Right forelimb (tissue), 1 donor: Measurements from ENCODE around the gene SBNO2.

ENCODE experiments used
- DNase-seq: peaks from one replicate; pipeline ENCODE4 v3.0.0-alpha.2; 2018

The SBNO2 gene

DNA sequence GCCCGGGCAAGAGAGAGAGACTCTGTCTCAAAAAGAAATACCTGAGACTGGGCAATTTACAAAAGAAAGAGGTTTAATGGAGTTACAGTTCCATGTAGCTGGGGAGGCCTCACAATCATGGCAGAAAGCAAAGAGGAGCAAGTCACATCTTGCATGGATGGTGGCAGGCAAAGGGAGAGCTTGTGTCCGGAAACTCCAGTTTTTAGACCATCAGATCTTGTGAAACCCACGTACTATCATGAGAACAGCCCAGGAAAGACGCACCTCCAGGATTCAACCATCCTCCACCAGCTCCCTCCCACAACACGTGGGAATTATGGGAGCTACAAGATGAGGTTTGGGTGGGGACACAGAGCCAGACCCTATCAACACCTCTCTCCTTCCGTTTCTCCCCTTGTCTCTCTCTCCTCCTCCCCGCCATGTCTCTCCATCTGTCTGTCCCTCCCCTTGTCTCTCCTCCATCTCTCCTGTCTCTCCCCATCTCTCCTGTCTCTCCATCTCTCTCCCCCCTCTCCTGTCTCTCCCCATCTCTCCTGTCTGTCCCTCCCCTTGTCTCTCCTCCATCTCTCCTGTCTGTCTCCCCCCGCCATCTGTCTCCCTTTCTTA is 88.9 kb downstream of the SBNO2 start:
- DNase-seq: no peak

DNA sequence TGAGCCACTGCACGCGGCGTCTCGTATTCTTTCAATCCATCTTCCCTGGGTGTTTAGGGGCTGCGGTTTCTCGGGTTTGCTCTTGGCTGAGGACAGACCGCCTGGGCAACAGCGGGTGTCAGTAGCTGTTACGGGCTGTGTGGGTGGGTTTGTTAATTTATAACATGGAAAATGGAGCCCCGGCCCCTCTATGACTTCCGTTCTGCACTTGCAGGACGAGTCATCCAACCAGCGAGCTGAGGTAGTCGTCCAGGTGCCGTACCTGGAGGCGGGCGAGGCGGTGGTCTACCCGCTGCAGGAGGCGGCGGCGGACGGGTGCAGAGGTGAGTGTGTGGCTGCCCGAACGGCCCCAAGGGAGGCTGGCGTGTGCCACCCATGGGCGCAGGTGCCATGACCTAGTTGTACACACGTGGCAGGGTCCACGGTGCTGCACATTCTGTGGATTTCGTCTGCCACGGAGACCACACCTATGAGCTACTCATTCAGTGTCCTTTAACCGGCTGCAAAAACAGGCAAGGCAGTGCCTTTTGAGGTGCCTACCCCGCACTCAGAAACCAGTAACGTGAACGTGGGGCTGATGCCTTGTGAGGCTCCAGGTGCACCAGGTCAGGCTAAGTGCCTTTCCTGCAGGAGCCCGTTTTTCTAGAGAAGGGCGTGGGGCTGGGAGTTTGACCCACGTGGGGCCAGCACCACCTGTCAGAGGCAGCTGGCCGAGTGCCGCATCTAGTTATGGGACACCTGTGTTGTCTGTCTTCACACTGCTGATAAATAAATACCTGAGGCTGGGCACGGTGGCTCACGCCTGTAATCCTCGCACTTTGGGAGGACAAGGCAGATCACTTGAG is 89.8 kb downstream of the SBNO2 start:
- DNase-seq: no peak

DNA sequence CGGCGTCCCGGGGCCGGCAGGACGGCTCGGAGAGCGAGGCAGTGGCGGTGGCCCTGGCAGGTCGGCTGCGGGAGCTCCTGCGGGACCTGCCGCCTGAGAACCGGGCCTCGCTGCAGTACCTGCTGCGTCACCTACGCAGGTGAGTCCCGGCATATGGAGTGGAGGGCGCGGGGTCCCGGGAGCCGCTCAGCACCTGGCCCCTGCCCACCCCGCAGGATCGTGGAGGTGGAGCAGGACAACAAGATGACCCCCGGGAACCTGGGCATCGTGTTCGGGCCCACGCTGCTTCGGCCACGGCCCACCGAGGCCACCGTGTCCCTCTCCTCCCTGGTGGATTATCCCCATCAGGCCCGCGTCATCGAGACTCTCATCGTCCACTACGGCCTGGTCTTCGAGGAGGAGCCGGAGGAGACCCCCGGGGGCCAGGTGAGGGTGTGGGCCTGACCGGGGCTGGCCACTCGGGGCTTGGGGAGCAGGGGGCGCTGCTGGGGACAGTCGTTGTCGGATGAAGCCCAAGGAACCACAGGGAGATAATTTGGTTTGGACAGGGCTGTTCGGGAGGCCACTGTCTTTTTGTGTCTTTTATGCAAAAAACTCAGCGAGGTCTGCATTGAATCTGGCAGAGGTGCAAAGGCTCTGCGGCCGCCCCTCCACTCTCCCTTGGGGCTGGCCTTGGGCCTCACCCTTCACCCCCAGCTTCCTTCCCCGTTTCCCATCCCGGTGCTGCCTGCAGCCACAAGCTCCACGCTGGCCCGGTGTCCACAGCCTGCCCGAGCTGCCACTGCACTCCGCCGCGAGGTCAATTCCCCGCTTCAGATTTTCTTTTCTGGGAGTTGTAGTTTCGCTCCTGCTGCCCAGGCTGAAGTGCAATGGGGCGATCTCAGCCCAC is 90.9 kb downstream of the SBNO2 start:
- DNase-seq: no peak

DNA sequence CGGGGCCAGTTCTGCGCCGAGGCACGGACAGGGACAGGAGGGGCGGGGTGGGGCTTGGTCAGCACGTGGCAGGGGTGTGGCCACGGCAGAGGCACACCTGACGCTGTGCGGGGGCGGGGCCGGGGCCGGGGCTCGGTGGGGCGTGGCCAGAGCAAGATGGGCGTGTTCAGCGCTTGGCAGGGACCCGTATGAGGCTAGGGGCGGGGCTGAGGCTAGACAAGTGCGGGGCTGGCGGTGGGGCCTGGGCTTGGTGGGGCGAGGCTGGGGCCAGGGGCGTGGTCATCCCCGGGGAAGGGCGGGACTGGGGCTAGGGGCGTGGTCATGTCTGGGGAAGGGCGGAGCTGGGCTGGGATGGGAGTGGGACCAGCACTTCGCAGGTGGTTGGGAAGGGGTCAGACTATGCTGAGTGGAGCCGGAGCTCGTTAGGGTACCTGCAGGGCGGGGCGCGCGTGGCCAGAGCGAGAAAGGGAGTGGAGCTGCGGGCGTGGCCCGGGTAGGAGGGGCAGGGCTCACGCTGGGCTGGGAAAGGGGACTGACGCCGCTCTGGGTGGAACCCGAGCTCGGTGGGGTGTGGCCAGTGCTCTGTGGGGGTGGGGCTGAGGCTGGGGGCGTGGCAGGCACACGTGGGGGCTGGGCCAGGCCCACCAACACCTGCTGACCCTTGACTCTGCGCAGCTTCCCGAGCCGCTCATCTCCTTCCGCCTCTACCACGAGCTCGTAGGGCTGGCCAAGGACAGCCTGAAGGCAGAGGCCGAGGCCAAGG is 91.7 kb downstream of the SBNO2 start:
- DNase-seq: no peak

DNA sequence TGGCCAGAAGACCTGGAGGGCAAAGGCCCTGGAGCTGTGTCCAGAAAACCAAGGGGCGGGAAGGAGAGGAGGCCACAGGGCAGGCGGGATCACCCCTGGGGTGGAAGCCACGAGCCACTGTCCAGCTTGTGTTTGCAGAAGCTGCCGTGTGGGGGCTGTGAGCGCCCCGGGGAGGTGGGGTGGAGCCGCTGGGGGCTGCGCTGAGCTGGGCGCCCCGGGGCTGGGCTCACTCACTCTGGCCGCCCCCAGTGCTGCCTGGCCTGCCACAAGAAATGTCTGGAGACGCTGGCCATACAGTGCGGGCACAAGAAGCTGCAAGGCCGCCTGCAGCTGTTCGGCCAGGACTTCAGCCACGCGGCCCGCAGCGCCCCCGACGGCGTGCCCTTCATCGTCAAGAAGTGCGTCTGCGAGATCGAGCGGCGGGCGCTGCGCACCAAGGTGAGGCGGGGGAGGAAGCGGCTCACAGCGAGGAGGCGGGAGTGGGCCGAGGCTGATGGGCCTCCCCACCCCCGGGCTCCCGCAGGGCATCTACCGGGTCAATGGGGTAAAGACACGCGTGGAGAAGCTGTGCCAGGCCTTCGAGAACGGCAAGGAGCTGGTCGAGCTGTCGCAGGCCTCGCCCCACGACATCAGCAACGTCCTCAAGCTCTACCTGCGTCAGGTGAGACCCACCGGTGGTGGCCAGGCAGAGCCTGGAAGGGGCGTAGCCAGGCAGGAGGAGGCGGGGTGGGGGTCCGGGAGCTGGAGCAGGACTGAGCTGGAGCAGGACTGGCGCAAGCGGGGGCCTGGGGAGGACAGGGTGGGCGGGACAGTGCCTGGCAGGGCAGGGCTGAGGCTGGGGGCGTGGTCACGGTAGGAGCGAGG is 92.5 kb downstream of the SBNO2 start:
- DNase-seq: no peak

DNA sequence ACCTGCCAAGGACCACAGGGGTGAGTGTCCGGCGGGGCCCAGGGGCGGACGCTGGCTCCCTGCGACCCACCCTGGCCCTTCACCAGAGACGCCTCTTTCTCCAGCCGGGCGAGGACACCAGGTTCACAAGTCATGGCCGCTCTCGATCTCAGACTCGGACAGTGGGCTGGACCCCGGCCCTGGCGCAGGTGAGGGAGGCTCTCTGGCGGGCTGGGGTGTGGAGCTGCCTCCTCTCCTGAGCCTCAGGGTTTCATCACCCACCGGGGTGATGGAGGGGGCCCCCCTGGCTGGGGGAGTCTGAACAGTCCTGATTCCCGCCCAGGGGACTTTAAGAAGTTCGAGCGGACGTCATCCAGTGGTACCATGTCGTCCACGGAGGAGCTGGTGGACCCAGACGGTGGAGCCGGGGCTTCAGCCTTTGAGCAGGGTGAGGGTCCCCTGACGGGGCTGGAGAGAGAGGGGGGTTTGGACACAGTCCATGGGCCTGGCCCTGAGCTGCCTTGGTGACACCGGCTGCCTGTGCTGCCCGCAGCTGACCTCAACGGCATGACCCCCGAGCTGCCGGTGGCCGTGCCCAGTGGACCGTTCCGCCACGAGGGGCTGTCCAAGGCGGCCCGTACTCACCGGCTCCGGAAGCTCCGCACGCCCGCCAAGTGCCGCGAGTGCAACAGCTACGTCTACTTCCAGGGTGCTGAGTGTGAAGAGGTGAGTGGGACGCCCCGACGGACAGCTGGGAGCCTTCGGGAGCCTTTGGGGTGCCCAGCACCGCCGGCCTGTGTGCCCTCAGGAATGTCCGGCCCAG is 93.5 kb downstream of the SBNO2 start:
- DNase-seq: no peak

DNA sequence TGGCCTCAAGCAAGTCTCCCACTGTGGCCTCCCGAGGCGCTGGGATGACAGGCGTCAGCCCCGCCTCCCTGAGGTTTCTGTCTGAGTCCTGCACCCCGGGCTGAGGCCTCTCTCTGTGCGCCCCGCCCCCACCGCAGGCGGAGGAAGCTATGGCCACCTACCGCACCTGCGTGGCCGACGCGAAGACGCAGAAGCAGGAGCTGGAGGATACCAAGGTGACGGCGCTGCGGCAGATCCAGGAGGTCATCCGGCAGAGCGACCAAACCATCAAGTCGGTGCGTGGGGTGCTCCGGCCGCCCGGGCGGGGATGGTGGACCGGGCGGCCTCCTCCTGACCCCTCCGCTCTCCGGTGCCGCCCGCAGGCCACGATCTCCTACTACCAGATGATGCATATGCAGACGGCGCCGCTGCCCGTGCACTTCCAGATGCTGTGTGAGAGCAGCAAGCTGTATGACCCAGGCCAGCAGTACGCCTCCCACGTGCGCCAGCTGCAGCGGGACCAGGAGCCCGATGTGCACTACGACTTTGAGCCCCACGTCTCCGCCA is 94.4 kb downstream of the SBNO2 start:
- DNase-seq: no peak

DNA sequence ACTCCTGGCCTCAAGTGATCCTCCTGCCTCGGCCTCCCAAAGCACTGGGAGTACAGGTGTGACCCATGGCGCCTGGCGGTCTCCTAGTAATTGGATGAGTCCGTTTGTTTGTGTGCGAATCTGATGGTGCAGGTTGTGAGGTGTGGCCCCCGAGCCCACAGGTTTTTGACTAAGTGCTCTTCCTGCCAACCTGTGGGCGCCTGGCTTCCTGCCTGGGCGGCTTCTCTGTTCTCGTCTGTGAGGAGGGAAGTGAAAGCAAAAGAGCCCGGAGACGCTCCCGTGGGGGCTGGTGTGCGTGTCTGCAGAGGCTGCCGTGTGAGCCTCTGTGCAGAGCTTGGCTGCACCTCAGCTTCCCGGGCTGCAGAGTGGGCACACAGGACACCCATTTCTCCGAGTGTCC is 97.1 kb downstream of the SBNO2 start:
- no peak for DNase-seq

DNA sequence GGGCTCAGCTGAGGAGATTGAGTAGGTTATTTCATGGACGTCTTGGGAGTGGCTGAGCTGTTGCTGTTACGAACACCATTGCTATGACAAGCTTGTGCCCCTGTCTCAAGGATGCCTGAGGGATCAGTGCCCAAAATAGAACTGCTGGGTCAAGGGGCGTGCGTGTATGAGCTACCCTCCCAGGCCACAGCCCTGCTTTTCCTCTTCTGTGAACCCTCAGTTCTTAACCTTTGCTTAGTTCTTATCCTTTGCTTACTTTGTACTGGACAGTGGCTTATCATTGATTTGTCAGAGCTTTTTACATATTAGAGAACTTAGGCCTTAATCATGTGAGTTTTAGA is 98.1 kb downstream of the SBNO2 start:
- DNase-seq: no peak

DNA sequence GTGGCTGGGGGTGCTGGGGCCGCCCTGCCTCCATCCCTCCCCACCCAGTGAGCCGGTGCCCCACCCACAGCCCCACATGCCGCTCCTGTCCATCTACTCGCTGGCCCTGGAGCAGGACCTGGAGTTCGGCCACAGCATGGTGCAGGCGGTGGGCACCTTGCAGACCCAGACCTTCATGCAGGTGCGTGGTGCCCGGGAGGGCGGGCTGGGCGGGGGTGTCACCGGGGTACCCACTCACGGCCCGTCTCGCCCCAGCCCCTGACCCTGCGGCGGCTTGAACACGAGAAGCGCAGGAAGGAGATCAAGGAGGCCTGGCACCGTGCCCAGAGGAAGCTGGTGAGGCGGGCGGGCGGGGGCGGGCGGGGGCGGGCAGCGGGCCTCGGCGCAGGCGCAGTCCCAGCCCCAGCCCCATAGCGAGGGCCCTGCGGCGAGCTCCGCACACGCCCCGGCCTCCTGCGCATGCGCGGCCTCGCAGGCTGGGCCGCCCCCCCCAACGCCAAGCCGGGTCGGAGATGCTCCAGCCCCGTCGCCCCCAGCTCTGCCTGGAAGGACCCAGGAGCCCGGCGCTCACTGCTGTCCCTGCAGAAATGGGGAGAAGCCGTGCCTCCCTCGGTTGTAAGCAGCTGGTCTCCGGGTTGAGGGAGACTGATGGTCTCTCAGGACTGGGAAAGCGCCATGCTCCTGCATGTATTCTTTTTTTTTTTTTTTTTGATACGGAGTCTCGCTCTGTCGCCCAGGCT is 99.4 kb downstream of the SBNO2 start:
- no peak for DNase-seq

DNA sequence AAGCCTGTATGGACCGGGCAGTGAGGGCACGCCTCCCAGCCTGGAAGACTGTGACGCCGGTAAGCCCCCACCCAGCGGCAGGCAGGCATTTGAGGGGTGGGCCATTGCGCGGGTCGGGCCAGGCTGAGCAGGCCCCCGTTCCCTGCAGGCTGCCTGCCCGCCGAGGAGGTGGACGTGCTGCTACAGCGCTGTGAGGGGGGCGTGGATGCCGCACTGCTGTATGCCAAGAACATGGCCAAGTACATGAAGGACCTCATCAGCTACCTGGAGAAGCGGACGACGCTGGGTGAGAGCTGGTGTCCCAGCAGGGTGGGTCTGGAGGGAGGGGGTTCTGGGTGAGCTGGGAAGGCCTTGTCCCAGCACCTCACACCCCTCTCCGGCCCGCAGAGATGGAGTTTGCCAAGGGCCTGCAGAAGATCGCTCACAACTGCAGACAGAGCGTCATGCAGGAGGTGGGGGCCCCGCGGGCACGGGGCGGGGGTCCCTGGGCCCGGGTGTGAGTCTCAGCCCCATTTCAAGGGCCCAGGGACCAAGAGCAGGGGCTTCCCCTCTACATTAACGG is 100.0 kb downstream of the SBNO2 start:
- no peak for DNase-seq

DNA sequence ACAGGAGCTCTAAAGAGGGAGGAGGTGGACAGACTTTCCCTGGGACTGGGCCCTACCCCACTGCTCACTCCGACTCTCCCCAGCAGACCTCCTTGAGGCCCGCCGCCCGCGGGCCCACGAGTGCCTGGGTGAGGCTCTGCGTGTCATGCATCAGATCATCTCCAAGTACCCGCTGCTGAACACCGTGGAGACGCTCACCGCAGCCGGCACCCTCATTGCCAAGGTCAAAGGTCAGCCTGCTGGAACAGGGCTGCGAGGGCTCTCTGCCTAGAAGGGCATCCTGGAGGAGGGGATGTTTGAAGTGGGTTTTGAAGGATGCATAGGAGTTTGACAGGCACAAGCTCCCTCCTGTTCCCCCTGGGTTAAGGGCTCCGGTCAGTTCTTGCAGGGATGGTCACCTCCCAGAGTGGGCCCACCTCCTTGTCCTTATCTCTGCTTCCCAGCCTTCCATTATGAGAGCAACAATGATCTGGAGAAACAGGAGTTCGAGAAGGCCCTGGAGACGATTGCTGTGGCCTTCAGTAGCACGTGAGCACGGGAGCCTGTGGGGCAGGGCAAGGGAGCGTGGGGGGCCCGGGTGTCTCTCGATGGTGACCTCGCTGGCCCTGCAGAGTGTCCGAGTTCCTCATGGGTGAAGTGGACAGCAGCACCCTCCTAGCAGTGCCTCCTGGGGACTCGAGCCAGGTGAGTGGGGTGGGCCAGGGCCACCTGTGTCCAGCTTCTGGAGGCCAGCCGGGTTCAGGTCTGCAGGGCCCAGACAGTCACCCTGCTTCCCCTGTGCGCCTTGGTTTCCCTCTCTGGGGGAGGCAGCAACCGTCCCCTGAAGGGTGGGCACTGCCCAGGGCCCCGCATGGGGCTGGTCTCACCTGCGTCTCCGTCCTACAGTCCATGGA is 100.8 kb downstream of the SBNO2 start:
- no peak for DNase-seq

DNA sequence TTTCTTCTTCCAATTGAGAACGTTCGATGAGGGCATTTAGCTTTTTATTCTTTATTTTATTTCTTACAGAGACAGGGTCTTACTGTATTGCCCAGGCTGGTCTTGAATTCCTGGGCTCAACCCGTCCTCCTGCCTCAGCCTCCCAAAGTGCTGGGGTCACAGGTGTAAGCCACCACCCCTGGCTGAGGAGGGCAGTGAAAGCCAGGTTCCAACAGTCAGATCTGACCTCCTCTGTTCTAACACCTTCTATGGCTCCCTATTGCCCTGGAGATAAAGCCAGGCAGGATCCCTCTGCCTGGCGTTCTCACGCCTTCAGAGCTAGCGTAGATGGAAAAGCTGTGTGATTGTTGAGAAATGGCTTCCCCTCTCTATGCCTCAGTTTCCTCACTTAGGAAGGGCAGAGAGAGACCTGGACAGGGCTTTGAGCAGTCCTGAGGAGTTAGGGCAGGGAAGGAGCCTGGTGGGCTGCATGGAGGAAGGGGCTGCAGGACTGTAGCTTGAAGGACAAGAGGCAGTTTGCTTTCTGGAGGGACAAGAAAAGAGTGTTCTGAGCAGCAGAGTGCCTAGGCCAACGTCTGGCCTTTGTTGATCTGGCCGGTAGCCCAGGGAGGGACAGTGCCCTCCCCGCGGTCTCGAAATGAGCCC is 101.6 kb downstream of the SBNO2 start:
- DNase-seq: no peak

DNA sequence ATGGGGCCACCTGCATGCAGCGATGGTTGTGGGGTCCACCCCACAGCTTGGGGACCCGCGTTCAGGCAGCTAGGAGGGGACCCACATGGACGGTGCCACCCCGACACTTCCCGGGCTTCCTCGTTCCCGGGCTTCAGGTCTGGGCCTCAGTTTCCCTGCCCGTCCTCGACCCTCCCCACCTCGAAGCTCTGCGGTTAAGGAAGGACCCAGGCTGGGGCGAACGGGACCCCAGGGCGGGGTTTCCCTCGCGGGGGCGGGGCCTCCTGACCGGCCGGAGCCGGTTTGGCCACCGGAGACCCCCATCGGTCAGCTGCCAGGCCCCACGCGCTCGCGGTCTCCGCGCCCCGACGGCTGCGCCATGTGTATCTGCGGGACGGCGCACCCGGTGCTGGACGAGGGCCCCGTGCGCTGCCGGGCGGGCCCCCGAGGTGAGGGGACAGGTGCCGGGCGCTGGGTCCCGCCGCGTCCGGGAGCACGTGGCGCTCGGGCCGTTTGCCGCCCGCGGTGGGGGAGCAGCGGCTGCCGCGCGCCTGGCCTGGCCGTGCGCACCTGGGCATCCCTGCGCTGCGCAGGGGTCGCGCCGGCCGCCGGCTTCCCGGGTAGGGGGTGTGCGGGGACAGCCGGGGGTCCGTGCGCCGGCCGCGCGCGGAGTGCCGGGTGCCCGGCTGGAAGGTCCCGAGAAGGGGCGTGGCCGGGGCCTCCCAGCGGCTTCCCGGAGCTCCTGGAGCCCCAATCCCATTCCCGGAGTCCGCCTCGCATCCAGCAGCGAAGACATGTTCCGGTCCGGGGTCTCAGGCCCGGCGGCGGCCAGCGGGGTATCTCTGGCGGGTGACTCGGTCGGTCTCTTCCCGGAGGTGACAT is 102.9 kb downstream of the SBNO2 start:
- no peak for DNase-seq

DNA sequence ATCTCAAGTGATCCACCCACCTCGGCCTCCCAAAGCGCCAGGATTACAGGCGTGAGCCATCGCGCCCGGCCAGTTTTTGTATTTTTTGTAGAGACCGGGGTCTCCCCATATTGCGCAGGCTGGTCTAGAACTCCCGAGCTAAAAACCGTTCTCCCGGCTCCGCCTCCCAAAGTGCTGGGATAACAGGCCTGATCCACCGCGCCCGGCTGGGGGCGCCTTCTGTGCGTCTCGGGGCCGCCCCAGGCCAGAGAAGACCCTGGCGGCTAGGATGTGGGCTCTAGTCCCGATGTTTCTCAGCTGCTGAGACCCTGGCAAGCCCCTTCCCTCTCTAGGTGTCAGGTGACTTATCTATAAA is 103.5 kb downstream of the SBNO2 start:
- DNase-seq: no peak

DNA sequence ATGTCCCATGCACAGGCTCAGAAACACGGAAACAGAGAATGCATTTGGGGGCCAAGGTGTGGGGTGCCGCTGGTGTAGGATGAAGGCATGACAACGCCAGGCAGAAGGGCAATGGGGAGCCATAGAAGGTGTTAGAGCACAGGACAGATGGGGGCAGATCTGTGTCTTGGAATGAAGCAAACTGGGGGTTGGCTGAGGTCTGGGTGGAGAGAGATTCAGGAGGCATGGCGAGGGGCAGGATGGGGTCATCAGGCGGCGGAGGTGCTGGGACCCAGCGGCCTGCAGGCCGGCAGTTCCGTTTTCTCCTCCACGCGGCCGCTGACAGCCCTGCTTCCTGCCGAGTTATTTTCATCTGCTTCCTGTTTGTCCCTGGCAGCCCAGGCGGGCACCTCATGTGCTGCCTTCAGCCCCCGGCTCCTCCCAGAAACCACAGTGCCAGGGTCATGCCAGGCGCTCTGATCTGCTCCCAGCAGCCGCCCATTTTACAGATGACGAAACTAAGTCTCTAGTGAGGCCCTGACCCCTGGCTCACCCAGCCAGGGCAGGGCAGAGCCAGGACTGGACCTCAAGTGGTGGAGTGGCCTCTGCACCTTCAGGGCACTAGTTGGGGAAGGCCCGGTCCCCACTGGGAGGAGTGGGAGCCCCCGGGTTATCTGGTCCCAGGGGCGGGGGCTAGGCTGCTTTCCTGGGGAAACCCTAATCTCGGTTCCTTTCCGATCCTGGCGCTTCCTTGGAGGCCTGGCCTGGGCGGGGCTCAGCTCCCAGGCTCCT is 104.9 kb downstream of the SBNO2 start:
- DNase-seq: no peak
